Measurements from ENCODE around the gene ZBTB42.
"Not testable (repeated sequence)": the region's sequence is repeated elsewhere in the genome, so short reads cannot be mapped to it uniquely, and the experiment has no call there.

The ZBTB42 gene

GRCh38 chr14:104806625-104807465, 5.9 kb downstream of the ZBTB42 start:
- no peak for DNase-seq (ENCODE audit: low read depth in 2 of 2)

DNA sequence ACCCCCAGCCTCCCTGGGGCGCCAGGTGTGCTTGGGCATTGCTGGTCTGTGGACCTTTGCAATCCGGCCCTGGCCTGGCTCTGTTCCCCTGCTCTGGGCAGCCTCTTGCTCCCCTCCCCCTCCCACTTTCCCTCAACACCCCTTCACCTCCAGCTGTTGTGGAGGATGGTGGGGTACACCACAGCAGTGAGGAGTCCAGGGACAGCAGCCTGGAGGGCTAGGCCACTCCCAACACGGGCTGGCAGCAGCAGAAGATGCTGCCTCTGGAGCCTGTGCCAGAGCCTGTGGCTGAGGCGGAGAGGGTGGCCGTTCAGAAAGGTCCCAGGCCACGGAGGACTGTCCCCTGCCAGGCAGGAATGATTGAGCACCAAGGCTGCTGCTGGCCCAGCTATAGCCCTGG, 7.6 kb downstream of the ZBTB42 start:
- no peak for DNase-seq (ENCODE audit: low read depth in 2 of 2)

- no peak for DNase-seq (ENCODE audit: low read depth in 2 of 2)
Measured at GRCh38 chr14:104810316-104810715, 9.4 kb downstream of the ZBTB42 start.

DNA sequence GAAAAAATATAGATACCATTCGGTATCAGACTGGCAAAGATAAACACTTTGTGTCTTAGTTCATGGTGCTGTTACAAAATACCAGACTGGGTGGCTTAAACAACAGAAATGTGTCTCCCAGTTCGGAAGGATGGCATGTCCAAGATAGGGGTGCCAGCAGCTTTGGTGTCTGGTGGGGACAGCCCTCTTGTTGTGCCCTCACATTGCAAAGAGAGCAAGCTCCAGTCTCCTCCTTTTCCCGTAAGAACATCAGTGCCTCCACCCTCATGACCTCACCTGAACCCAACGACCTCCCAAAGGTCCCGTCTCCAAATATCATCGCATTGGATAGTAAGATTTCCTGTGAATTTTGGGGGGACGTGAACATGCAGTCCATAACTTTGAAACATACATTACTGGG, 12.4 kb downstream of the ZBTB42 start:
- DNase-seq (ENCODE audit: low read depth in 2 of 2) = no peak

DNA sequence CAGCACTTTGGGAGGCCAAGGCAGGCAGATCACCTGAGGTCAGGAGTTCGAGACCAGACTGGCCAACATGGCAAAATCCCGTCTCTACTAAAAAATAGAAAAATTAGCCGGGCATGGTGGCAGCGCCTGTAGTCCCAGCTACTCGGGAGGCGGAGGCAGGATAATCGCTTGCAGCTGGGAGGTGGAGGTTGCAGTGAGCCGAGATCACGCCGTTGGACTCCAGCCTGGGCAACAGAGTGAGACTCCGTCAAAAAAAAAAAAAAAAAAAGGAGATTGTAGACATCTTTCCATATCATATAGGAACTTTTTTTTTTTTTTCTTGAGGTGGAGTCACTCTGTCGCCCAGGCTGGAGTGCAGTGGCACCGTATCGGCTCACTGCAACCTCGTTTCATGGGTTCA, 13.8 kb downstream of the ZBTB42 start:
- not testable (repeated sequence) for DNase-seq (ENCODE audit: low read depth in 2 of 2)

- no peak for DNase-seq (ENCODE audit: low read depth in 2 of 2)
Measured at GRCh38 chr14:104816616-104816884, 15.6 kb downstream of the ZBTB42 start.

- no peak for DNase-seq (ENCODE audit: low read depth in 2 of 2)
Measured at GRCh38 chr14:104817930-104818713, 17.2 kb downstream of the ZBTB42 start.

GRCh38 chr14:104818714-104819161, 17.8 kb downstream of the ZBTB42 start:
- no peak for DNase-seq (ENCODE audit: low read depth in 2 of 2)

DNA sequence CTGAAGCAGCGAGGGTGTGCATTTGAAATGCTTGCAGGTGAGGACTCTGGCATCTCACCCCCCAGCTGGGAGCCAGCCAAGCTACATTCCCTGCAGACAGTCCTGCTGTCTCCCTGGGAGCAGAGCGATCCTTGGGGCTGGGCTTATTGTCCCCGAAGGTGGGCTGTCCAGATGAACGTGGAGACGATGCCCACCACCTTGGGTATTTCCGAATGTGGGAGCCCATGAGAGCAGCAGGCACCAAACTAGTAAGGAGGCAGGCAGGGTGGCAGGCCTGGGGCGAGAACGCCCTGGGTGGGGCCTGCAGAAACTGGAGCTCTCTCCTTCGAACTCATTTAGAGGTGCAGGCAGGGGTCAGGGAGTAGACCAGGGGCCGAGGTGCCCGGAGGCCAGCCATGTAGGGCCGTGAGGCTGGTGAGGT, 18.5 kb downstream of the ZBTB42 start:
- no peak for DNase-seq (ENCODE audit: low read depth in 2 of 2)

DNA sequence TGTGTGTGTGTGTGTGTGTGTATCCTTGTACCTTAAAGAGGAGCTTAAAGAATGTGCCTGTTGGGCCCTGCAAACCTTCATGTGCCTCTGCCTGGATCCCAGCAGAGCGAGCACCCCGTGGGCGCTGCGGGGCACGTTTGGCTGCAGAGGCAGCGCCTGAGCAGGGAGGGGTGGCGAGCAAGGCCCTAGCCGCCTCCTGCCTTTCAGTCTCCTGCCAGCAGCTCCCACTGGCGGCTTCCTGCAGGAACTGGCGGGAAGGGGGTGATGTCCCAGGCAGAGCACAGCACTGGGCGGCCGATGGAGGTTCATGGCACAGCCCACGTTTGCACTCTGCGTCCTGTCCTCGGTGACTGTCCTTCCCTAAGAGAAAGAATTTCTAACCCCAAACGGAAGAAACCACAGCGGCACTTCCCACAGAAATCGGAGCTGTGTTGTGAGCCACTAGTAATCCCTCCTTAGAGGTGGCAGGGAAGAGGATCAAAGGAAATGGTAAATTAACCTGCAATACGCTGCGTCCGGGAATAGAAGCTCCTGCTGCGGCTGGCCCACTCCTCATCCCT, 19.8 kb downstream of the ZBTB42 start:
- DNase-seq (ENCODE audit: low read depth in 2 of 2) = no peak

- DNase-seq (ENCODE audit: low read depth in 2 of 2) = no peak
Measured at GRCh38 chr14:104821229-104821945, 20.5 kb downstream of the ZBTB42 start.

- no peak for DNase-seq (ENCODE audit: low read depth in 2 of 2)
Measured at GRCh38 chr14:104821971-104822608, 21.2 kb downstream of the ZBTB42 start.

DNA sequence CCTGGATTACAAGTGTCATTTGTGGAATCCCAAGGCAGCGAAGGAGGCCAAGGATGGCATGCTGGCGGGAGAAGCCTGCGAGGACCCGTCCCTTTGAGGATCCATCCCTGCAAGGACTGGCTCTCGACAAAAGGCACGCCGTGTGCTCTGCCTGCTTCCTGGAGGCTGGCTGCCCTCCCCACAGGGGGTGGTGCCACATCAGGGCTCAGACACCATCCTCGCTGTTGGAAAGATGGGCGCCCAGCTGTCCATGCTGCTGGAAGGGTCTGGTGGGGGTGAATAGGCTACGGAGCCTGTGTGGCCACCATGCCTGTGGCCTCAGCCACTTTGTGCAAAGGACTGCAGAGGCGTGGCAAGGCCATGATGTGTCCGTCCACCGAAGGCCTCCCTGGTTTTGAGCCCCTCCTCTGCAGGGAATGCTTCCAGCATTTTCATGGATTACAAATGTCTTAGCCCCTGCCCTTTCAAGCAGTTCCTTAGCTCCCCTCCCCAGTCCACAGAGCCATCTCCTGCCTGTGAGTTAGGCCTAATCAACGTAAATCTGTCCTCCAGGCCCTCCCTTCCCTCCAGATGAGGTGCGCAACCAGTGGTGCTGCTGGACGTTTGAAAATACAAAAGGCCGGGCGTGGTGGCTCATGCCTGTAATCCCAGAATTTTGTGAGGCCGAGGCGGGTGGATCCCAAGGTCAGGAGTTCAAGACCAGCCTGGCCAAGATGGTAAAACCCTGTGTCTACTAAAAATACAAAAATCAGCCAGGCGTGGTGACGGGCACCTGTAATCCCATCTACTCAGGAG, 22.1 kb downstream of the ZBTB42 start:
- no peak for DNase-seq (ENCODE audit: low read depth in 2 of 2)

DNA sequence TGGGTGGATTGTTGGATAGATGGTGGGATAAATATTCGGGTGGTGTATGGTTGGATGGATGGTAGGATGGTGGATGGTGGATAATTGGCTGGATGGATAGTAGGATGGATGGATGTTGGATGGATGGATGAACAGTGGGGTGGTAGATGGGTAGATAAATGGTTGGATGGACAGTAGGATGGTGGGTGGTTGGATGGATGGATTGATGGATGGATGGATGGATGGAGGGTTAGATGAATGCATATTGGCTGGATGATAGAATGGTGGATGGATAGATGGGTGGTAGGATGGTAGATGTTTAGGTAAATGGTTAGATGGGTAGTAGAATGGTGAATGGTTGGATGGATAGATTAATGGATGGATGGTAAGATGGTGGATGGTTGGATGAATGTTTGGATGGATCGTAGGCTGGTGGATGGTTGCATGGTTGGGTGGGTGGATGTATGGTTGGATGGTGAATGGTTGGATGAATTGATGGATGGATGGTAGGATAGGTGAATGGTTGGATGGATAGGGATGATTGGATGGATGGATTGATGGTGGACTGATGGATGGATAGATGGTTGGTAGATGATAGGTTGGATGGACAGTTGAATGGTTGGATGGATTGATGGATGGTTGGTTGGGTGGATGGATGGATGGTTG, 23.6 kb downstream of the ZBTB42 start:
- no peak for DNase-seq (ENCODE audit: low read depth in 2 of 2)

- peak; percentile 80 to 87 for DNase-seq (ENCODE audit: low read depth in 2 of 2)
Measured at GRCh38 chr14:104826189-104826860, 25.4 kb downstream of the ZBTB42 start.

GRCh38 chr14:104826861-104827176, 25.9 kb downstream of the ZBTB42 start:
- DNase-seq (ENCODE audit: low read depth in 2 of 2) = no peak

DNA sequence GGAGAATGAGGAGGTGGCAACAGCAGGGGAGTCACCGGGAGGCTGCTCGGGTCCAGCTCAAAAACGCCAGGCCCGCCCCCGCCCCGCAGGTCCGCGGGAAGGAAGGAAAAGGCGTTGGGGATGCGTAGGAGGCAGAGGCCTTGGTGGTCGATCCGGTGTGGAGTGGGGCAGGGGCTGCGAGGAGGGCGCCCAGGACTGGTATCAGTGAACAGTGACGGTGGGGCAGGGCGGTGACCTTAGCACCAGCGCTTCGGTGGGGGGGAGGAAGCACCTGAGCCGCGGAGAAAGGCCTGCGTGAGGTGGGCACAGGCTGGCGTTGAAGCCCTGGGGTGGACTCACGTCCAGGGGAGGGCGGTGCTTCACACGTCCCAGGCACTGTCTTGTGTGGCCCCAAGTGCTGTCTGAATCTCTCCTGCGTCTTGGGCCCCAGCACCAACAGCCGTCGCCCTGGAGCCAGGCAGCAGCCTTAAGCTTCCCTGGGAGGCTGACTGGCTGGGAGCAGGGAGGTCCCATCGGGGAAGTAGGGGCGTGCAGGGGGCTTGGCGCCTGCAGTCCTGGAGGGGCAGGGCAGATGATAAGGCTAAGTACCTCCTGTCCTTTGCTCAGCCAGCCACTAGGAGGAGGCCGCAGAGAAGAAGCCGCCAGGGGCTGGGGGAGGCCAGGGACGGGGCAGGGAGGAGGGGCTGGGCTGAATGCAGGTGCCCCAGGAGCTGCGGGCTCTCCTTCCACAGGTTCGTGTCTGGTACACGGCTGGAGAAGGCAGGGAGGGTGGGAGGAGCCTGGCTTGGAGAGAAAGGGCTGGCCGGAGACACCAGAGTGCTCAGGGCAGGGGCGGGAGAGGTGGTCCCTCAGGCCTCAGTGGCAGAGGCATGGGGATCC, 26.5 kb downstream of the ZBTB42 start:
- peak; percentile 24 for DNase-seq (ENCODE audit: low read depth in 2 of 2)

DNA sequence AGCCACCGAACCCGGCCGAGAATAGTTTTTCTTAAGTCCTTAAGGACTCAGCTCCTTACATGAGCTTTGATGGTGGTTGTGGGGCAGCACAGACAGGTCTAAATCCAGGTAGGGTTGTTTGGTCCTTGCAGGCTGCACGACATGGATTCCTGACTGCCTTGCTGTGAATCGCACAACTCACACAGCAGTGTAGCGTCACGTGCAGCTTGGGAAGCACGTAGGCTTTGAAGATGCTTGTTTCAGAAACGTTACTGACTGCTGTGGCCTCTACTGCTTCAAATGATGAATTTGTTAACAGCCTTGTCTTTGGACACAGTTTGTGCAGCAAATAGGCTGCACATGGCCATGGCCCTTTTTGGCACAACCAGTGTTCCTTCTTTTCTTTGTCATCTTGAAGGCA, 29.9 kb downstream of the ZBTB42 start:
- DNase-seq (ENCODE audit: low read depth in 2 of 2) = no peak
